ENCODE measurements around the gene NOX3.

Gene NOX3

GRCh38 chr6:155395339-155395738 is 60.3 kb downstream of the NOX3 start:
- Histone ChIP-seq H3K36me3 (ENCODE audit: insufficient read depth, low read length) (no peaks in the 10 kb centered on the region), H3K4me3 (ENCODE audit: low read length, poor library complexity, severe bottlenecking) (no peak overlapping the region), H3K9me2 (replicated peaks; ENCODE audit: low read depth, low read length) (no peaks in the 10 kb centered on the region), H3K9me3 (ENCODE audit: insufficient read depth, low read depth, low read length) (no peaks in the 10 kb centered on the region), H3K9ac (ENCODE audit: low read depth, low read length, poor library complexity, severe bottlenecking) (no peak overlapping the region), H3F3A (ENCODE audit: low read depth) (no peaks in the 10 kb centered on the region), H3K4me1 (ENCODE audit: insufficient read depth, low read length, poor library complexity, severe bottlenecking) (no peaks in the 10 kb centered on the region), H3K79me2 (ENCODE audit: insufficient read depth, low read length) (no peaks in the 10 kb centered on the region), H4K20me1 (ENCODE audit: insufficient read depth, low read length, poor library complexity, severe bottlenecking) (no peaks in the 10 kb centered on the region), H3K27me3 (ENCODE audit: insufficient read depth, low read length, poor library complexity, severe bottlenecking) (no peaks in the 10 kb centered on the region), H2AFZ (ENCODE audit: low read length) (no peak overlapping the region), H3K4me2 (ENCODE audit: low read depth, low read length, poor library complexity, severe bottlenecking) (no peak overlapping the region)
- TF ChIP-seq EZH2phosphoT487 (IDR thresholded peaks at IDR 0.05; ENCODE audit: borderline replicate concordance) = no peak
- TF ChIP-seq, protein P1, sequence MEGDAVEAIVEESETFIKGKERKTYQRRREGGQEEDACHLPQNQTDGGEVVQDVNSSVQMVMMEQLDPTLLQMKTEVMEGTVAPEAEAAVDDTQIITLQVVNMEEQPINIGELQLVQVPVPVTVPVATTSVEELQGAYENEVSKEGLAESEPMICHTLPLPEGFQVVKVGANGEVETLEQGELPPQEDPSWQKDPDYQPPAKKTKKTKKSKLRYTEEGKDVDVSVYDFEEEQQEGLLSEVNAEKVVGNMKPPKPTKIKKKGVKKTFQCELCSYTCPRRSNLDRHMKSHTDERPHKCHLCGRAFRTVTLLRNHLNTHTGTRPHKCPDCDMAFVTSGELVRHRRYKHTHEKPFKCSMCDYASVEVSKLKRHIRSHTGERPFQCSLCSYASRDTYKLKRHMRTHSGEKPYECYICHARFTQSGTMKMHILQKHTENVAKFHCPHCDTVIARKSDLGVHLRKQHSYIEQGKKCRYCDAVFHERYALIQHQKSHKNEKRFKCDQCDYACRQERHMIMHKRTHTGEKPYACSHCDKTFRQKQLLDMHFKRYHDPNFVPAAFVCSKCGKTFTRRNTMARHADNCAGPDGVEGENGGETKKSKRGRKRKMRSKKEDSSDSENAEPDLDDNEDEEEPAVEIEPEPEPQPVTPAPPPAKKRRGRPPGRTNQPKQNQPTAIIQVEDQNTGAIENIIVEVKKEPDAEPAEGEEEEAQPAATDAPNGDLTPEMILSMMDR (conservative IDR thresholded peaks at IDR 0.05; ENCODE audit: low read length) = no peak

- Histone ChIP-seq H3K36me3 (ENCODE audit: insufficient read depth, low read length) (no peaks in the 10 kb centered on the region), H3K27me3 (ENCODE audit: insufficient read depth, low read length, poor library complexity, severe bottlenecking) (no peaks in the 10 kb centered on the region), H4K20me1 (ENCODE audit: insufficient read depth, low read length, poor library complexity, severe bottlenecking) (no peaks in the 10 kb centered on the region), H3K4me2 (ENCODE audit: low read depth, low read length, poor library complexity, severe bottlenecking) (no peak overlapping the region), H3K9me2 (replicated peaks; ENCODE audit: low read depth, low read length) (no peaks in the 10 kb centered on the region), H3F3A (ENCODE audit: low read depth) (no peaks in the 10 kb centered on the region), H3K4me1 (ENCODE audit: insufficient read depth, low read length, poor library complexity, severe bottlenecking) (no peaks in the 10 kb centered on the region), H3K4me3 (ENCODE audit: low read length, poor library complexity, severe bottlenecking) (no peak overlapping the region), H2AFZ (ENCODE audit: low read length) (no peak overlapping the region), H3K9ac (ENCODE audit: low read depth, low read length, poor library complexity, severe bottlenecking) (no peak overlapping the region), H3K9me3 (ENCODE audit: insufficient read depth, low read depth, low read length) (0 out of 2 replicates have a peak, but pooled peaks cover 3% of the 10 kb centered on the region), H3K79me2 (ENCODE audit: insufficient read depth, low read length) (no peaks in the 10 kb centered on the region)
- TF ChIP-seq EZH2phosphoT487 (IDR thresholded peaks at IDR 0.05; ENCODE audit: borderline replicate concordance) = no peak
- TF ChIP-seq, protein P1 (conservative IDR thresholded peaks at IDR 0.05; ENCODE audit: low read length) = no peak
Measured at GRCh38 chr6:155389130-155389529, 66.5 kb downstream of the NOX3 start.

- H3K36me3 ChIP-seq (ENCODE audit: insufficient read depth, low read length) = no peaks in the 10 kb centered on the region
- H3K9ac ChIP-seq (ENCODE audit: low read depth, low read length, poor library complexity, severe bottlenecking) = no peak overlapping the region
- no peaks in the 10 kb centered on the region for H4K20me1 ChIP-seq (ENCODE audit: insufficient read depth, low read length, poor library complexity, severe bottlenecking)
Measured at GRCh38 chr6:155388591-155388990, 67.0 kb downstream of the NOX3 start.

More at GRCh38 chr6:155388591-155388990, 67.0 kb downstream of the NOX3 start:
- Histone ChIP-seq H3K79me2 (ENCODE audit: insufficient read depth, low read length) (no peaks in the 10 kb centered on the region), H2AFZ (ENCODE audit: low read length) (no peak overlapping the region), H3K4me2 (ENCODE audit: low read depth, low read length, poor library complexity, severe bottlenecking) (no peak overlapping the region), H3K4me1 (ENCODE audit: insufficient read depth, low read length, poor library complexity, severe bottlenecking) (no peaks in the 10 kb centered on the region), H3K27me3 (ENCODE audit: insufficient read depth, low read length, poor library complexity, severe bottlenecking) (no peaks in the 10 kb centered on the region), H3K9me3 (ENCODE audit: insufficient read depth, low read depth, low read length) (0 out of 2 replicates have a peak, but pooled peaks cover 3% of the 10 kb centered on the region), H3K9me2 (replicated peaks; ENCODE audit: low read depth, low read length) (no peaks in the 10 kb centered on the region), H3F3A (ENCODE audit: low read depth) (no peaks in the 10 kb centered on the region), H3K4me3 (ENCODE audit: low read length, poor library complexity, severe bottlenecking) (no peak overlapping the region)
- no peak for TF ChIP-seq EZH2phosphoT487 (IDR thresholded peaks at IDR 0.05; ENCODE audit: borderline replicate concordance)
- TF ChIP-seq, protein P1 (conservative IDR thresholded peaks at IDR 0.05; ENCODE audit: low read length) = no peak
